BJ (cell line): ENCODE measurements around the gene CDH8. TPM values are rescaled to one million over a fixed set of nuclear protein-coding genes. Genes with fewer than 3 reads are reported as not detected.

Source experiments
- CTCF ChIA-PET: fragments of 350-600 bp; formaldehyde crosslinking; extraction: SDS; loops from one replicate; lab custom pipeline; 2021; ENCODE audit warnings: antibody characterized with exemption, inconsistent platforms; lab: Yijun Ruan, JAX
- POLR2A ChIA-PET: fragments of 300-600 bp; sonication (Branson Sonifier 250); formaldehyde crosslinking; extraction: SDS; loops from one replicate; lab custom pipeline; 2021; ENCODE audit warnings: antibody characterized with exemption; lab: Charles Lee
- DNase-seq: peaks from one replicate; pipeline ENCODE4 v3.0.0-alpha.2; 2011; ENCODE audit warnings: low read depth
- H3K27me3 ChIP-seq: 2 replicates; pipeline ENCODE4 v1.6.0; 2011; ENCODE audit warnings: low read length; ENCODE audit not compliant: control insufficient read depth, insufficient read depth
- H3K36me3 ChIP-seq: 2 replicates; pipeline ENCODE4 v1.5.1; 2011; ENCODE audit warnings: low read length; ENCODE audit not compliant: control insufficient read depth, insufficient read depth
- H3K4me3 ChIP-seq: 2 replicates; pipeline ENCODE4 v1.5.1; 2011; ENCODE audit warnings: low read depth, mild to moderate bottlenecking, control low read depth, low read length
- CTCF ChIP-seq: IDR thresholded peaks from 2 replicates; pipeline ENCODE4 v1.5.1; 2011; ENCODE audit warnings: low read depth, mild to moderate bottlenecking, control low read depth, inconsistent platforms, low read length, moderate library complexity; ENCODE audit not compliant: insufficient read depth
- polyA minus RNA-seq: library from RNA; depleted of rRNA, polyadenylated mRNA; stranded (reverse); fragments of >200 nt; gene quantifications from 2 replicates; pipeline ENCODE4 v1.2.3, GENCODE V29; 2011; rRNA and poly(A)+ RNA removed
- polyA plus RNA-seq: library from polyadenylated mRNA; depleted of rRNA; stranded (reverse); fragments of >200 nt; gene quantifications from 2 replicates; pipeline ENCODE4 v1.2.3, GENCODE V29; 2011; rRNA removed

The CDH8 gene
- polyA plus RNA-seq (0.06 and 0.13 TPM in 2 replicates), polyA minus RNA-seq (not detected in 2 replicates)

- ChIA-PET CTCF (no interaction called here), POLR2A (no interaction called here)
- H3K36me3 ChIP-seq = no peaks in the 10 kb centered on the region
- H3K4me3 ChIP-seq = no peak within 1 kb of the TSS
- 0 out of 2 replicates have a peak, but pooled peaks cover 1% of the 10 kb centered on the region for H3K27me3 ChIP-seq
- TF ChIP-seq CTCF = no peak
- DNase-seq = no peak
Observed at GRCh38 chr16:62036101-62036801, at the start of gene CDH8. Gene CDH8 (minus strand): TSS chr16:62036438. CDS start chr16:62021403, 15,035 bp downstream.

- no peaks in the 10 kb centered on the region for H3K36me3 ChIP-seq
- H3K27me3 ChIP-seq = no peaks in the 10 kb centered on the region
- no peak for TF ChIP-seq CTCF
- H3K4me3 ChIP-seq = no peak overlapping the region
- ChIA-PET POLR2A (no interaction called here), CTCF (no interaction called here)
- DNase-seq = no peak
Observed at GRCh38 chr16:62079236-62079635, 43.0 kb upstream of the CDH8 start.

GRCh38 chr16:62077998-62078397, 41.8 kb upstream of the CDH8 start:
- DNase-seq = no peak
- TF ChIP-seq CTCF = no peak
- Histone ChIP-seq H3K27me3 (no peaks in the 10 kb centered on the region), H3K4me3 (no peak overlapping the region), H3K36me3 (no peaks in the 10 kb centered on the region)
- CTCF ChIA-PET = no interaction called here
- POLR2A ChIA-PET = no interaction called here

- no peak for DNase-seq
- no peaks in the 10 kb centered on the region for H3K36me3 ChIP-seq
- POLR2A ChIA-PET = no interaction called here
- CTCF ChIA-PET = no interaction called here
- H3K4me3 ChIP-seq = no peak overlapping the region
- no peaks in the 10 kb centered on the region for H3K27me3 ChIP-seq
- no peak for TF ChIP-seq CTCF
Observed at GRCh38 chr16:62076886-62077285, 40.6 kb upstream of the CDH8 start.

- Histone ChIP-seq H3K36me3 (no peaks in the 10 kb centered on the region), H3K4me3 (no peak overlapping the region), H3K27me3 (no peaks in the 10 kb centered on the region)
- ChIA-PET POLR2A (no interaction called here), CTCF (no interaction called here)
- 0 out of 2 replicates have a peak, but pooled peaks have one; percentile 3 for TF ChIP-seq CTCF
- DNase-seq = no peak
Observed at GRCh38 chr16:62068747-62069146, 32.5 kb upstream of the CDH8 start.
